ENCODE measurements around the gene RARB. TPM values are rescaled to one million over a fixed set of nuclear protein-coding genes. Genes with fewer than 3 reads are reported as not detected.

The RARB gene
- total RNA-seq, 1 experiment from 2014 or later, result 31.3 TPM

DNA sequence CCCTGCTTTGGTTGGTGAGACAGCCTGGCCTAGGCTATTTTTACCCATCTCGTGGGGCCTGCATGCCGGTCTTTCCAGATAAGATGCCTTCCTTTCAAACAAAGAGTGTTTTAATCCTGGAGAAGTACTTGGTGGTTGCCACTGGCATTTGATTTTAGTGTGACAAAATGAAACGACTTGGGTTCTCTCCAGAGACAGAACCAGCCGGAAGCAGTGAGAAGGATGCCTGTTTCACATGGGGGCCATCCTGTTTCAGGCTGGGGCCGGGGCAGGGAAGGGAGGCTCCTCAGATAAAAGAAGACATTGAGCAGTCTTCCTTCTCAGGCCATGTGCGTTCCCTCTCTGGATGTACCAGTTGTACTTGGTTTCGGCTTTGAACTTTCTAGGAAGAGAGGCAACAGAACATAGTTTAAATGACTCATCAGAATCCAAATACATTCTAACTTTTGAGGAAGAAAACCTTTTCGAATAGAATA is 161.8 kb downstream of the RARB start:
- H3K4me1 Mint-ChIP-seq (ENCODE audit: low read depth, unreplicated experiment), result peaks cover 28% of the 10 kb centered on the region
- BruUV-seq (replicated peaks), result no TSS peak
- H3K27me3 Mint-ChIP-seq (ENCODE audit: unreplicated experiment), result no peaks in the 10 kb centered on the region
- no peak overlapping the region for H3K4me3 Mint-ChIP-seq (ENCODE audit: low read depth, unreplicated experiment)
- TF ChIP-seq CTCF (IDR thresholded peaks at IDR 0.05; ENCODE audit: unreplicated experiment), result no peak
- DNase-seq, result no peak
- intact Hi-C loops (cut with micrococcal nuclease; ENCODE audit: unreplicated experiment), result loop anchor here (5.0 kb wide), 2 partner anchors 133 to 293 kb away; no protein-coding TSS in a partner anchor
- H3K27ac Mint-ChIP-seq (ENCODE audit: unreplicated experiment), result no peak overlapping the region
- H3K9me3 Mint-ChIP-seq (ENCODE audit: low read depth, unreplicated experiment), result peaks cover 4% of the 10 kb centered on the region
- CTCF ChIA-PET, result no interaction called here
- H3K36me3 Mint-ChIP-seq (ENCODE audit: insufficient read depth, unreplicated experiment), result peaks cover 15% of the 10 kb centered on the region

- BruUV-seq (replicated peaks), result no TSS peak
- peak overlapping the region; percentile 79 for H3K27ac Mint-ChIP-seq (ENCODE audit: unreplicated experiment)
- peak; percentile 71 for DNase-seq
- H3K27me3 Mint-ChIP-seq (ENCODE audit: unreplicated experiment), result no peaks in the 10 kb centered on the region
- peaks cover 28% of the 10 kb centered on the region for H3K4me1 Mint-ChIP-seq (ENCODE audit: low read depth, unreplicated experiment)
- CTCF ChIA-PET, result interaction anchor here (0.9 to 2.2 kb wide), 6 partner anchors 10 to 819 kb away, joined by 3 to 11 read pairs (median 3); no protein-coding TSS in a partner anchor
- H3K9me3 Mint-ChIP-seq (ENCODE audit: low read depth, unreplicated experiment), result peaks cover 4% of the 10 kb centered on the region
- H3K4me3 Mint-ChIP-seq (ENCODE audit: low read depth, unreplicated experiment), result no peak overlapping the region
- peaks cover 36% of the 10 kb centered on the region for H3K36me3 Mint-ChIP-seq (ENCODE audit: insufficient read depth, unreplicated experiment)
- intact Hi-C loops (cut with micrococcal nuclease; ENCODE audit: unreplicated experiment), result loop anchor here (1.0 to 5.0 kb wide), 3 partner anchors 135 to 818 kb away; no protein-coding TSS in a partner anchor
- TF ChIP-seq CTCF (IDR thresholded peaks at IDR 0.05; ENCODE audit: unreplicated experiment), result no peak
Measured at GRCh38 chr3:25592510-25592968, 164.5 kb downstream of the RARB start.

DNA sequence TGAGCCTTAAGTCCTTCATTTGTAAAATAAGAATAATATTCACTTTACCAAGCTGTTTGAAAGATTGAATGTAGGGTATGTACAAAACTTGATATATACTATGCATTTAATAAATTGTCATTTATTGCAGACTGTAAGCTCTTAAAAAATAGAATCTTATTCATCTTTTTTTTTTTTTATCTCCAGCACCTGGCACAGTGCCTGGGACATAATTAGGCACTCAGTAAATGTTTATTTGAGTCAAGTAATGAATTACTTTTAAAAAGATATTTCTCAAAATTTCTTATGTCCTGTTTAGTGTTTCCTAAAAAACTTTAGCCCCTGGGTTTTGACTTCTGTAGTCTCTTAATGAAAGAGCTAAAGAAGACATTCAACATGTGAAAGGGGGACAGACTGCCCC is 164.9 kb downstream of the RARB start:
- Mint-ChIP-seq H3K36me3 (ENCODE audit: insufficient read depth, unreplicated experiment) (peaks cover 40% of the 10 kb centered on the region), H3K9me3 (ENCODE audit: low read depth, unreplicated experiment) (peaks cover under 1% of the 10 kb centered on the region), H3K27ac (ENCODE audit: unreplicated experiment) (peak overlapping the region; percentile 79), H3K4me1 (ENCODE audit: low read depth, unreplicated experiment) (peaks cover 28% of the 10 kb centered on the region), H3K4me3 (ENCODE audit: low read depth, unreplicated experiment) (no peak overlapping the region), H3K27me3 (ENCODE audit: unreplicated experiment) (no peaks in the 10 kb centered on the region)
- BruUV-seq (replicated peaks), result no TSS peak
- CTCF ChIA-PET, result interaction anchor here (0.9 to 2.2 kb wide), 6 partner anchors 11 to 819 kb away, joined by 3 to 11 read pairs (median 3); no protein-coding TSS in a partner anchor
- intact Hi-C loops (cut with micrococcal nuclease; ENCODE audit: unreplicated experiment), result loop anchor here (1.0 to 5.0 kb wide), 3 partner anchors 136 to 572 kb away; no protein-coding TSS in a partner anchor
- no peak for TF ChIP-seq CTCF (IDR thresholded peaks at IDR 0.05; ENCODE audit: unreplicated experiment)
- no peak for DNase-seq

DNA sequence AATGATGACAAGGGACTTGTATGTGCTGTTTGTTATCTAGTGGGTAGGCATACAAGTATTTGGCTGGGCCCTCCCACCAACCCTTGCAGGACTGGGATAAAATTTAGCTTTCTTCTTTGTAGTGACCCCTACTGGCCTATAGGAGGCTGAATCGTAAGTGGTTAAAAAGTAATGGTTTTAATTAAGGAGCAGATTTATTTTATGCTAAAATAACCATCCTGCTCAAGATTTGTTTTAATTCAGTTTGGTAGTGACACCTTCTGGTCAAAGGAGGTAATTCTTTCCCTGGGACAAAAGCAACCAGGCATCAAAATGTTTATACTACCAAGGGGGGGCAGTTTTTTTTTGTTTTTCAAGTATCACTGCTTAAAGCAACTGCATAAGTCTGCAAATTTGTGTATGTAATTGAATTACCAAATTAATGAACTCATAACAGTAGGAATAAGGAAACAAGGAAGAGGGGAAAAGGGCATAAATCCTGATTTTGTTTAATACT is 166.0 kb downstream of the RARB start:
- H3K36me3 Mint-ChIP-seq (ENCODE audit: insufficient read depth, unreplicated experiment), result peaks cover 42% of the 10 kb centered on the region
- BruUV-seq (replicated peaks), result TSS peak; percentile 3
- no peak overlapping the region for H3K4me3 Mint-ChIP-seq (ENCODE audit: low read depth, unreplicated experiment)
- intact Hi-C loops (cut with micrococcal nuclease; ENCODE audit: unreplicated experiment), result loop anchor here (1.0 to 5.0 kb wide), 4 partner anchors 137 to 630 kb away; no protein-coding TSS in a partner anchor
- peak; percentile 35 for DNase-seq
- peaks cover 18% of the 10 kb centered on the region for H3K4me1 Mint-ChIP-seq (ENCODE audit: low read depth, unreplicated experiment)
- TF ChIP-seq CTCF (IDR thresholded peaks at IDR 0.05; ENCODE audit: unreplicated experiment), result peak; percentile 67
- H3K27ac Mint-ChIP-seq (ENCODE audit: unreplicated experiment), result peak overlapping the region; percentile 15
- CTCF ChIA-PET, result interaction anchor here (0.5 to 2.2 kb wide), 8 partner anchors 10 to 914 kb away, joined by 3 to 11 read pairs (median 3); partner anchors contain the start of gene NGLY1
- H3K9me3 Mint-ChIP-seq (ENCODE audit: low read depth, unreplicated experiment), result no peaks in the 10 kb centered on the region
- no peaks in the 10 kb centered on the region for H3K27me3 Mint-ChIP-seq (ENCODE audit: unreplicated experiment)
